Endodermal cell (in vitro differentiated cells): Measurements from ENCODE around the gene KLHL22. TPM values are rescaled to one million over a fixed set of nuclear protein-coding genes. Genes with fewer than 3 reads are reported as not detected.

ENCODE experiments used
- DNase-seq: peaks from one replicate; pipeline ENCODE4 v3.0.0-alpha.2; 2017
- H3K27ac ChIP-seq: 2 replicates; pipeline ENCODE4 v1.5.1; 2013; ENCODE audit warnings: mild to moderate bottlenecking, low read depth, low read length, moderate library complexity
- H3K27me3 ChIP-seq: 2 replicates; pipeline ENCODE4 v1.6.1; 2013; ENCODE audit warnings: mild to moderate bottlenecking, low read length, moderate library complexity; ENCODE audit not compliant: insufficient read depth, control insufficient read depth, poor library complexity, severe bottlenecking
- H3K36me3 ChIP-seq: 2 replicates; pipeline ENCODE4 v1.7.0; 2013; ENCODE audit warnings: mild to moderate bottlenecking, low read length, moderate library complexity; ENCODE audit not compliant: control insufficient read depth, insufficient read depth
- H3K4me1 ChIP-seq: one replicate; pipeline ENCODE4 v1.7.0; 2013; ENCODE audit warnings: low read length; ENCODE audit not compliant: control insufficient read depth, insufficient read depth
- H3K4me3 ChIP-seq: 2 replicates; pipeline ENCODE4 v1.5.1; 2013; ENCODE audit warnings: mild to moderate bottlenecking, low read length, moderate library complexity
- H3K9ac ChIP-seq: 2 replicates; pipeline ENCODE4 v1.6.1; 2013; ENCODE audit warnings: mild to moderate bottlenecking, low read length, moderate library complexity; ENCODE audit not compliant: poor library complexity, severe bottlenecking; ENCODE audit errors: extremely low read depth
- H3K9me3 ChIP-seq: 2 replicates; pipeline ENCODE4 v1.6.1; 2013; ENCODE audit warnings: mild to moderate bottlenecking, low read length, moderate library complexity; ENCODE audit not compliant: control insufficient read depth
- H3K27ac Mint-ChIP-seq: 2 replicates; pipeline ENCODE4 v1.8.0; 2020; ENCODE audit warnings: mixed read lengths
- H3K27me3 Mint-ChIP-seq: 2 replicates; pipeline ENCODE4 v1.8.0; 2021; ENCODE audit warnings: mild to moderate bottlenecking, mixed read lengths; ENCODE audit not compliant: insufficient read depth
- H3K36me3 Mint-ChIP-seq: 2 replicates; pipeline ENCODE4 v1.8.0; 2020; ENCODE audit warnings: low read depth, mixed read lengths
- H3K4me1 Mint-ChIP-seq: 2 replicates; pipeline ENCODE4 v1.8.0; 2020; ENCODE audit warnings: mixed read lengths
- H3K4me3 Mint-ChIP-seq: 2 replicates; pipeline ENCODE4 v1.8.0; 2020; ENCODE audit warnings: mild to moderate bottlenecking, moderate library complexity, mixed read lengths
- H3K9me3 Mint-ChIP-seq: 2 replicates; pipeline ENCODE4 v1.8.0; 2020; ENCODE audit warnings: mild to moderate bottlenecking, mixed read lengths
- WGBS, 2 experiments: methylation state at CpG; one replicate each; pipeline versions ENCODE4 v1.1.5 to v1.1.7; 2013; ENCODE audit warnings: missing lambda C conversion rate in 2 of 2, mixed read lengths in 1 of 2; ENCODE audit not compliant: insufficient coverage in 1 of 2, insufficient read length in 1 of 2; 5-methylcytosine and 5-hydroxymethylcytosine counted together
- total RNA-seq, 2 donors: library from RNA; stranded (reverse); fragmentation: NEBNext Ultra II Directional in 1 of 2; extraction: Animal tissue kit (Norgen Biotek cat#: 25700) in 1 of 2; gene quantifications; 2 replicates in 1 of 2; 3 replicates in 1 of 2; pipeline ENCODE4 v1.2.1, GENCODE V29; 2021
- TF ChIP-seq, protein P1 (sequence below): fragments of 200-600 bp; sonication (generic); conservative IDR thresholded peaks from 2 replicates; pipeline ENCODE4 v1.5.0; 2021; ENCODE audit warnings: antibody characterized with exemption, mild to moderate bottlenecking

The KLHL22 gene
- total RNA-seq, 2 donors from 2014 or later: 26.5 to 32.8 TPM

GRCh38 chr22:20433686-20434241 is 61.8 kb downstream of the KLHL22 start:
- Mint-ChIP-seq H3K27ac (no peak overlapping the region), H3K27me3 (peaks cover 79% of the 10 kb centered on the region), H3K4me3 (no peak overlapping the region), H3K4me1 (peaks cover 19% of the 10 kb centered on the region), H3K36me3 (peaks cover 6% of the 10 kb centered on the region), H3K9me3 (no peaks in the 10 kb centered on the region)
- Histone ChIP-seq H3K27ac (no peak overlapping the region), H3K9me3 (no peaks in the 10 kb centered on the region), H3K27me3 (peaks cover 69% of the 10 kb centered on the region), H3K4me3 (no peak overlapping the region), H3K9ac (no peak overlapping the region), H3K36me3 (peaks cover 15% of the 10 kb centered on the region), H3K4me1 (no peaks in the 10 kb centered on the region)
- TF ChIP-seq, protein P1, sequence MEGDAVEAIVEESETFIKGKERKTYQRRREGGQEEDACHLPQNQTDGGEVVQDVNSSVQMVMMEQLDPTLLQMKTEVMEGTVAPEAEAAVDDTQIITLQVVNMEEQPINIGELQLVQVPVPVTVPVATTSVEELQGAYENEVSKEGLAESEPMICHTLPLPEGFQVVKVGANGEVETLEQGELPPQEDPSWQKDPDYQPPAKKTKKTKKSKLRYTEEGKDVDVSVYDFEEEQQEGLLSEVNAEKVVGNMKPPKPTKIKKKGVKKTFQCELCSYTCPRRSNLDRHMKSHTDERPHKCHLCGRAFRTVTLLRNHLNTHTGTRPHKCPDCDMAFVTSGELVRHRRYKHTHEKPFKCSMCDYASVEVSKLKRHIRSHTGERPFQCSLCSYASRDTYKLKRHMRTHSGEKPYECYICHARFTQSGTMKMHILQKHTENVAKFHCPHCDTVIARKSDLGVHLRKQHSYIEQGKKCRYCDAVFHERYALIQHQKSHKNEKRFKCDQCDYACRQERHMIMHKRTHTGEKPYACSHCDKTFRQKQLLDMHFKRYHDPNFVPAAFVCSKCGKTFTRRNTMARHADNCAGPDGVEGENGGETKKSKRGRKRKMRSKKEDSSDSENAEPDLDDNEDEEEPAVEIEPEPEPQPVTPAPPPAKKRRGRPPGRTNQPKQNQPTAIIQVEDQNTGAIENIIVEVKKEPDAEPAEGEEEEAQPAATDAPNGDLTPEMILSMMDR: no peak
- WGBS, 2 experiments: 95 to 96% methylated on average over 4 of the region's 4 CpGs
- no peak for DNase-seq

DNA sequence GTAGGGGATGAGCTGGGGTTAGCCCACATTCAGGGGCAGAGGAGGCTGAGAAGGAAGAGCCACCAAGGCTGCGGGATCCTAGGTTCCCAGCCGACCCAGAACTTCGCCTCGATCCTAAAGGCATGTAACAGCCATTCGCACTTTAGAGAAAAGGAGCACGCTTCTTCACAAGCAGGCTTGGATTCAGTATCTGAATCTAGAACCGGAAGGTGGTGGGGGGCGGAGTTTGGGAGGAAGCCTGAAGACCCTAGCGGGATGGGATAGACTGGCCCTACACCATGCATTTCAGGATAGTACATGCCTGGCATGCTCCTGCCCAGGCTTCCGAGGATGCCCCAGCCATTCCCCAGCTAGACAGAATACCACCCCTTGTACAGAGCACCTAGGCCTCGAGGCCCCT is 62.4 kb downstream of the KLHL22 start:
- DNase-seq: no peak
- peaks cover 73% of the 10 kb centered on the region for H3K27me3 Mint-ChIP-seq

DNA sequence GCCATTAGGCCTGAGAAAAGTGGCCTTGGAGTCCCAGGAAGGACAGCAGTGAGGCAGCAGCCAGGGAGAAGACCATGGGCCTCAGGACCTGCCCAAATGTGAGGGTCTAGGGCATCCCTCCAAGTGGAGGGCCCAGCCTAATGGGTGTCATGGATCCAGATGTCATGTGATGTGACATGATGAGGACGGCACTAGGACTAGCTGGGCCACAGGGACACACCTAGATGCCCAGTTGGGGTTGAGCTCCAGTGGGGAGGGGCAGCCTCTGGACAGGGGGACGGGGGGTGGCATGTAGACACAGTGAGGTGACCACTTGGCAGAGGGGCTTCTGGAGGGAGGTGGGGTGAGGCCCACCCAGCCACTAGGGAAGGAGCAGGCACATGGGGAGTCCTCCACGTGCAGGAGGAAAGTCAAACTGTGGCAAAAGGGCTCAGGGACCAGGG is 63.3 kb downstream of the KLHL22 start:
- H3K9me3 Mint-ChIP-seq: no peaks in the 10 kb centered on the region
- H3K27ac Mint-ChIP-seq: no peak overlapping the region
- H3K4me3 Mint-ChIP-seq: peak overlapping the region; percentile 34
- TF ChIP-seq, protein P1: no peak
- Histone ChIP-seq H3K27ac (no peak overlapping the region), H3K27me3 (peaks cover 67% of the 10 kb centered on the region), H3K4me1 (no peaks in the 10 kb centered on the region), H3K9ac (no peak overlapping the region), H3K4me3 (no peak overlapping the region), H3K36me3 (peaks cover 26% of the 10 kb centered on the region), H3K9me3 (no peaks in the 10 kb centered on the region)
- peaks cover 15% of the 10 kb centered on the region for H3K4me1 Mint-ChIP-seq
- peaks cover 73% of the 10 kb centered on the region for H3K27me3 Mint-ChIP-seq
- no peak for DNase-seq
- 94 to 100% methylated on average over 2 to 3 of the region's 3 CpGs for WGBS, 2 experiments
- H3K36me3 Mint-ChIP-seq: peaks cover 10% of the 10 kb centered on the region

More for the DNA sequence above, 62.4 kb downstream of the KLHL22 start:
- TF ChIP-seq, protein P1: no peak
- Histone ChIP-seq H3K9me3 (no peaks in the 10 kb centered on the region), H3K27ac (no peak overlapping the region), H3K4me1 (no peaks in the 10 kb centered on the region), H3K9ac (no peak overlapping the region), H3K4me3 (no peak overlapping the region), H3K27me3 (peaks cover 67% of the 10 kb centered on the region), H3K36me3 (peaks cover 19% of the 10 kb centered on the region)
- Mint-ChIP-seq H3K36me3 (peaks cover 6% of the 10 kb centered on the region), H3K9me3 (no peaks in the 10 kb centered on the region), H3K27ac (no peak overlapping the region), H3K4me1 (peaks cover 15% of the 10 kb centered on the region), H3K4me3 (no peak overlapping the region)
- 94 to 100% methylated on average over 9 to 11 of the region's 11 CpGs for WGBS, 2 experiments
